ENCODE data around the gene AUTS2. TPM values are rescaled to one million over a fixed set of nuclear protein-coding genes. Genes with fewer than 3 reads are reported as not detected.

AUTS2 gene
- total and polyA plus RNA-seq, 10 of the 15 experiments (the other 5 are each of a cell fraction or from before 2014, with no cell fraction given): 6.4 to 55.6 (median 21.6) TPM

DNA sequence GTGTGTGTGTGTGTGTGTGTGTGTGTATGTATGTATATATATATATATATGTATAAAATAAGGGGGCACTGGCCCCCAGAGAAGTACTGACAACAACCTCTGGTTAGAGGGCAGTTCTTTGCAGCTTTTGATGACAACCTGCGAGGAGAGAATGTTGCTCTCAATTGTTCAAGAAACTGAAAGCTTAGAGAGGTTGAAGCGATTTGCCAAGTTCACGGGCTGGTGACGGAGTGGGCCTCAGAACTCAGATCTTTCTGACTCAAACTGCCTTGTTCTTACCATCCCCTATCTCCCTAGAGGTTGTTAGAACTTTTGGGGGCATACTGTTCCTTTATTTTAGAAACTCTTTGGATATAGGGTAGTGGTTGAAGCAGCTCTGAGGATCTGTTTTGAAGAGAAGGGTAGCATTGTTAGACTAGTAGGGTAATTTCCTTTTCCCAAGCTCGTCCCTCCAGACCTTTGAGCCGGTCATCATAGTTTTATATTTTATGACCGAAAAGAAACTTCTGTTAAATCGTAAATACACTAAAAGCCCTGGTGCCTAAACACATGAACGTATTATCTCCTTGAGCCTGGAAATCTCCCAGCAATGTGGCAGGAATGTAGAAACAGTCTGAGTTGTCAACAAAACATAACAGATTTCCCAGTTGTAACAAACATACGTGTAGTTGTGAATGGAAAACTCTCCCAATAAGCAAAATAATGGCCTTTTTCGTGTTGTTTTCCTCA is 992.0 kb downstream of the AUTS2 start:
- Histone ChIP-seq H3K4me2 (ENCODE audit: control insufficient read depth, insufficient read depth) (peak overlapping the region; percentile 22), H3K27ac (ENCODE audit: control insufficient read depth, insufficient read depth) (peak overlapping the region; percentile 37; the same call in 1 of the 2 replicates), H2AFZ (ENCODE audit: control insufficient read depth, low read depth, low read length) (peak overlapping the region; percentile 65), H3K36me3 (ENCODE audit: control insufficient read depth in 2 of 2, insufficient read depth in 2 of 2, low read length in 1 of 2) (no peaks in the 10 kb centered on the region), H4K20me1 (ENCODE audit: control insufficient read depth, insufficient read depth) (no peaks in the 10 kb centered on the region), H3K9ac (ENCODE audit: control insufficient read depth, insufficient read depth, low read length) (no peak overlapping the region; the same call in 1 of the 2 replicates), H3K79me2 (ENCODE audit: control insufficient read depth, insufficient read depth, low read length) (no peaks in the 10 kb centered on the region), H3K27me3 (replicated peaks in 1 of 2; ENCODE audit: control insufficient read depth in 2 of 2, insufficient read depth in 2 of 2, low read length in 1 of 2) (no peaks in the 10 kb centered on the region), H3K4me3 (no peak overlapping the region; the same call in 1 of the 2 replicates), H3K4me1 (ENCODE audit: control insufficient read depth, insufficient read depth, low read length) (peaks cover 14% of the 10 kb centered on the region), H3K9me3 (replicated peaks; ENCODE audit: control insufficient read depth, insufficient read depth, low read length) (no peaks in the 10 kb centered on the region)
- ChIA-PET SMC1A (ENCODE audit: uncharacterized antibody, unreplicated experiment) (interaction anchor here (1.0 kb wide), 1 partner anchor 45 kb away, joined by 3 read pairs; no protein-coding TSS in a partner anchor), CTCF (no interaction called here), RAD21 (ENCODE audit: unreplicated experiment) (interaction anchor here (1.4 kb wide), 1 partner anchor 108 kb away, joined by 3 read pairs; no protein-coding TSS in a partner anchor), POLR2A (no interaction called here)
- TF ChIP-seq, protein P1, sequence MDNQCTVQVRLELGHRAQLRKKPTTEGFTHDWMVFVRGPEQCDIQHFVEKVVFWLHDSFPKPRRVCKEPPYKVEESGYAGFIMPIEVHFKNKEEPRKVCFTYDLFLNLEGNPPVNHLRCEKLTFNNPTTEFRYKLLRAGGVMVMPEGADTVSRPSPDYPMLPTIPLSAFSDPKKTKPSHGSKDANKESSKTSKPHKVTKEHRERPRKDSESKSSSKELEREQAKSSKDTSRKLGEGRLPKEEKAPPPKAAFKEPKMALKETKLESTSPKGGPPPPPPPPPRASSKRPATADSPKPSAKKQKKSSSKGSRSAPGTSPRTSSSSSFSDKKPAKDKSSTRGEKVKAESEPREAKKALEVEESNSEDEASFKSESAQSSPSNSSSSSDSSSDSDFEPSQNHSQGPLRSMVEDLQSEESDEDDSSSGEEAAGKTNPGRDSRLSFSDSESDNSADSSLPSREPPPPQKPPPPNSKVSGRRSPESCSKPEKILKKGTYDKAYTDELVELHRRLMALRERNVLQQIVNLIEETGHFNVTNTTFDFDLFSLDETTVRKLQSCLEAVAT (IDR thresholded peaks at IDR 0.05): no peak
- TF ChIP-seq, protein P2, sequence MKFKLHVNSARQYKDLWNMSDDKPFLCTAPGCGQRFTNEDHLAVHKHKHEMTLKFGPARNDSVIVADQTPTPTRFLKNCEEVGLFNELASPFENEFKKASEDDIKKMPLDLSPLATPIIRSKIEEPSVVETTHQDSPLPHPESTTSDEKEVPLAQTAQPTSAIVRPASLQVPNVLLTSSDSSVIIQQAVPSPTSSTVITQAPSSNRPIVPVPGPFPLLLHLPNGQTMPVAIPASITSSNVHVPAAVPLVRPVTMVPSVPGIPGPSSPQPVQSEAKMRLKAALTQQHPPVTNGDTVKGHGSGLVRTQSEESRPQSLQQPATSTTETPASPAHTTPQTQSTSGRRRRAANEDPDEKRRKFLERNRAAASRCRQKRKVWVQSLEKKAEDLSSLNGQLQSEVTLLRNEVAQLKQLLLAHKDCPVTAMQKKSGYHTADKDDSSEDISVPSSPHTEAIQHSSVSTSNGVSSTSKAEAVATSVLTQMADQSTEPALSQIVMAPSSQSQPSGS (IDR thresholded peaks at IDR 0.05; ENCODE audit: low read length): no peak
- TF ChIP-seq, protein P3, sequence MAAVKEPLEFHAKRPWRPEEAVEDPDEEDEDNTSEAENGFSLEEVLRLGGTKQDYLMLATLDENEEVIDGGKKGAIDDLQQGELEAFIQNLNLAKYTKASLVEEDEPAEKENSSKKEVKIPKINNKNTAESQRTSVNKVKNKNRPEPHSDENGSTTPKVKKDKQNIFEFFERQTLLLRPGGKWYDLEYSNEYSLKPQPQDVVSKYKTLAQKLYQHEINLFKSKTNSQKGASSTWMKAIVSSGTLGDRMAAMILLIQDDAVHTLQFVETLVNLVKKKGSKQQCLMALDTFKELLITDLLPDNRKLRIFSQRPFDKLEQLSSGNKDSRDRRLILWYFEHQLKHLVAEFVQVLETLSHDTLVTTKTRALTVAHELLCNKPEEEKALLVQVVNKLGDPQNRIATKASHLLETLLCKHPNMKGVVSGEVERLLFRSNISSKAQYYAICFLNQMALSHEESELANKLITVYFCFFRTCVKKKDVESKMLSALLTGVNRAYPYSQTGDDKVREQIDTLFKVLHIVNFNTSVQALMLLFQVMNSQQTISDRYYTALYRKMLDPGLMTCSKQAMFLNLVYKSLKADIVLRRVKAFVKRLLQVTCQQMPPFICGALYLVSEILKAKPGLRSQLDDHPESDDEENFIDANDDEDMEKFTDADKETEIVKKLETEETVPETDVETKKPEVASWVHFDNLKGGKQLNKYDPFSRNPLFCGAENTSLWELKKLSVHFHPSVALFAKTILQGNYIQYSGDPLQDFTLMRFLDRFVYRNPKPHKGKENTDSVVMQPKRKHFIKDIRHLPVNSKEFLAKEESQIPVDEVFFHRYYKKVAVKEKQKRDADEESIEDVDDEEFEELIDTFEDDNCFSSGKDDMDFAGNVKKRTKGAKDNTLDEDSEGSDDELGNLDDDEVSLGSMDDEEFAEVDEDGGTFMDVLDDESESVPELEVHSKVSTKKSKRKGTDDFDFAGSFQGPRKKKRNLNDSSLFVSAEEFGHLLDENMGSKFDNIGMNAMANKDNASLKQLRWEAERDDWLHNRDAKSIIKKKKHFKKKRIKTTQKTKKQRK (IDR thresholded peaks at IDR 0.05; ENCODE audit: low read depth, low read length): no peak
- TF ChIP-seq MEF2A (IDR thresholded peaks at IDR 0.05; ENCODE audit: insufficient read depth, low read depth, low read length): no peak
- no peak for TF ChIP-seq YBX1 (IDR thresholded peaks at IDR 0.05)
- TF ChIP-seq ZNF622 (IDR thresholded peaks at IDR 0.05): no peak
- no peak for TF ChIP-seq PAX8 (IDR thresholded peaks at IDR 0.05)
- no peak for TF ChIP-seq HDGF (IDR thresholded peaks at IDR 0.05)
- TF ChIP-seq SUPT20H (IDR thresholded peaks at IDR 0.05; ENCODE audit: borderline replicate concordance, control insufficient read depth, low read depth, low read length): no peak
- no peak for TF ChIP-seq BACH1 (IDR thresholded peaks at IDR 0.05; ENCODE audit: borderline replicate concordance)
- no peak for TF ChIP-seq NFYA (IDR thresholded peaks at IDR 0.05; ENCODE audit: borderline replicate concordance, low read depth, low read length)
- TF ChIP-seq, protein P4, sequence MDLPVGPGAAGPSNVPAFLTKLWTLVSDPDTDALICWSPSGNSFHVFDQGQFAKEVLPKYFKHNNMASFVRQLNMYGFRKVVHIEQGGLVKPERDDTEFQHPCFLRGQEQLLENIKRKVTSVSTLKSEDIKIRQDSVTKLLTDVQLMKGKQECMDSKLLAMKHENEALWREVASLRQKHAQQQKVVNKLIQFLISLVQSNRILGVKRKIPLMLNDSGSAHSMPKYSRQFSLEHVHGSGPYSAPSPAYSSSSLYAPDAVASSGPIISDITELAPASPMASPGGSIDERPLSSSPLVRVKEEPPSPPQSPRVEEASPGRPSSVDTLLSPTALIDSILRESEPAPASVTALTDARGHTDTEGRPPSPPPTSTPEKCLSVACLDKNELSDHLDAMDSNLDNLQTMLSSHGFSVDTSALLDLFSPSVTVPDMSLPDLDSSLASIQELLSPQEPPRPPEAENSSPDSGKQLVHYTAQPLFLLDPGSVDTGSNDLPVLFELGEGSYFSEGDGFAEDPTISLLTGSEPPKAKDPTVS (IDR thresholded peaks at IDR 0.05; ENCODE audit: low read depth, low read length): no peak
- TF ChIP-seq SIN3A (IDR thresholded peaks at IDR 0.05; ENCODE audit: low read depth, low read length): no peak
- no peak for TF ChIP-seq ELK1 (IDR thresholded peaks at IDR 0.05; ENCODE audit: low read depth, low read length)
- FAIRE-seq (no peak), DNase-seq (ENCODE audit: low read depth, low spot score) (no peak), ATAC-seq (peak; percentile 55)
- 28% methylated on average over 11 of the region's 11 CpGs for WGBS (ENCODE audit: insufficient coverage, insufficient replicate concordance, low lambda C conversion rate, missing lambda C conversion rate)
- intact Hi-C loops (cut with micrococcal nuclease; ENCODE audit: unreplicated experiment): no loop called here
- no TSS peak for BruUV-seq (replicated peaks)
- in situ Hi-C loops (cut with MboI): no loop called here

Measured in GM12878 (cell line).